Adipocyte (in vitro differentiated cells): Measurements from ENCODE around the gene BPIFB2.

Experiments
- DNase-seq: peaks from one replicate; pipeline ENCODE4 v3.0.0-alpha.2; 2015; ENCODE audit warnings: low read depth
- H3K27me3 ChIP-seq: replicated peaks from 2 replicates; pipeline ENCODE4 v1.7.0; 2013; ENCODE audit warnings: mild to moderate bottlenecking, low read length, moderate library complexity; ENCODE audit not compliant: control insufficient read depth, insufficient read depth
- H3K36me3 ChIP-seq: 2 replicates; pipeline ENCODE4 v1.7.0; 2013; ENCODE audit warnings: low read length, mild to moderate bottlenecking, moderate library complexity; ENCODE audit not compliant: control insufficient read depth, insufficient read depth, severe bottlenecking
- H3K4me1 ChIP-seq: 2 replicates; pipeline ENCODE4 v1.7.0; 2013; ENCODE audit warnings: mild to moderate bottlenecking, low read length, moderate library complexity; ENCODE audit not compliant: control insufficient read depth, insufficient read depth
- H3K4me3 ChIP-seq: 2 replicates; pipeline ENCODE4 v1.7.0; 2013; ENCODE audit warnings: mild to moderate bottlenecking, low read length, moderate library complexity
- H3K9ac ChIP-seq: 2 replicates; pipeline ENCODE4 v1.7.0; 2013; ENCODE audit warnings: mild to moderate bottlenecking, low read length, moderate library complexity
- H3K9me3 ChIP-seq: 2 replicates; pipeline ENCODE4 v1.7.0; 2013; ENCODE audit warnings: mild to moderate bottlenecking, low read length, moderate library complexity; ENCODE audit not compliant: control insufficient read depth

The BPIFB2 gene

DNA sequence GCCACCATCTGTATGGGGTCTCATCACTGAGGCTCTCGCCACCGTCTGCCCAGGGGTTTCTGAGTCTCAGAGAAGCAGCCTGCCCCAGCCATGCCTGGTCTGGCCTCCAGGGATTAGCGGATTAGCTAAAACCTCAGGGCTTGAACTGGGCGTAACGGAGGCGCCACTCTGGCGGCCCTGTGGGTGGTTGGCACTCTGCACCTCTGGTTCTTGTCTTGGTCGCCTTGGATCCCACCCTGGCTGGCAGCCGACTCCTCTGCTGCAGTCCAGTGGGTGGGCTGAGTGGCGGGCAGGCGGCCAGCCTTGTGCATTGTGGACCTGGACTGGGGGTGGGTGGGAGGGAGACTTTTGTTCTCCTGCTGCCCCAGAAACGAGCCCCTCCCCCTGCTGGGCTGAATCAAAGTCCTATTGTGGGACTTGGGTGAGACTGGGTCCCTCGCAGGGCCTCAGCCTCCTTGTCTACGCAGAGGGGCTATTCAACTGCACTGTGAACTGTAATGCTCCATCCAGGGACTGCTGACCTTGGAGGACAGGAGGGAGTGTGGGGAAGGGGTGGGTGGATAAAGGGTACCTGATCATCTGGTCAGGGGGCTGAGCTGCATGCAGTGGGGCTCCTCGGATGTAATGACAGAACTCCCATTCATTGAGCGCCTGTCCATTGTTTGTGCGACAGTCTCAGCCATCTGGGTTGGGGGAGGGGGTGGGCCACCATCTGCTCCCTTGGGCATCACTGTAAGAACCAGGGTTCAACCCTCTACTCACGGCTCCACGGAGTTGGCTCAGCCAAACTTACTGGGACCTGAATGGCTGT lies 27.2 kb upstream of the BPIFB2 start:
- Histone ChIP-seq H3K9me3 (peaks cover 5% of the 10 kb centered on the region), H3K4me1 (no peaks in the 10 kb centered on the region), H3K4me3 (no peak overlapping the region), H3K9ac (no peak overlapping the region), H3K27me3 (peaks cover 49% of the 10 kb centered on the region), H3K36me3 (no peaks in the 10 kb centered on the region)
- no peak for DNase-seq

DNA sequence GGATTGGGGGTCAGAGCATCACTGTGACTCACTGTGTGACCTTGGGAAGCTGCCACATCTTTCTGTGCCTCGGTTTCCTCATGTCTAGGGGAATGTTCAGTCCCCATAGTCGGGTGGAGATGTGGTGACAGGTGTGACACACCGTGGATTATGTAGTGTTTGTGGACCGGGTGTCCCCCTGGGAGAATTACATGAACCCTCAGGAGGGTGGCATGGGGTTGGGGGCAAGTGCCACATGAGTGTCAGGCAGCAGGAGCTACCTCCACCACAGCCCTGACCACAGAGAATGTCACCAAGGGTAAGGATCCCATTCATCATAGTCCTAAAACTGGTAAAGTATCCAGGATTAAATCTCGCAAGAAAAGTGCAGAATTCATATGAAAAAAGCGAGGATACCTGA lies 26.5 kb upstream of the BPIFB2 start:
- H3K4me3 ChIP-seq: no peak overlapping the region
- H3K27me3 ChIP-seq: peaks cover 55% of the 10 kb centered on the region
- H3K9ac ChIP-seq: no peak overlapping the region
- H3K36me3 ChIP-seq: no peaks in the 10 kb centered on the region
- DNase-seq: no peak
- H3K9me3 ChIP-seq: peaks cover 5% of the 10 kb centered on the region
- no peaks in the 10 kb centered on the region for H3K4me1 ChIP-seq

DNA sequence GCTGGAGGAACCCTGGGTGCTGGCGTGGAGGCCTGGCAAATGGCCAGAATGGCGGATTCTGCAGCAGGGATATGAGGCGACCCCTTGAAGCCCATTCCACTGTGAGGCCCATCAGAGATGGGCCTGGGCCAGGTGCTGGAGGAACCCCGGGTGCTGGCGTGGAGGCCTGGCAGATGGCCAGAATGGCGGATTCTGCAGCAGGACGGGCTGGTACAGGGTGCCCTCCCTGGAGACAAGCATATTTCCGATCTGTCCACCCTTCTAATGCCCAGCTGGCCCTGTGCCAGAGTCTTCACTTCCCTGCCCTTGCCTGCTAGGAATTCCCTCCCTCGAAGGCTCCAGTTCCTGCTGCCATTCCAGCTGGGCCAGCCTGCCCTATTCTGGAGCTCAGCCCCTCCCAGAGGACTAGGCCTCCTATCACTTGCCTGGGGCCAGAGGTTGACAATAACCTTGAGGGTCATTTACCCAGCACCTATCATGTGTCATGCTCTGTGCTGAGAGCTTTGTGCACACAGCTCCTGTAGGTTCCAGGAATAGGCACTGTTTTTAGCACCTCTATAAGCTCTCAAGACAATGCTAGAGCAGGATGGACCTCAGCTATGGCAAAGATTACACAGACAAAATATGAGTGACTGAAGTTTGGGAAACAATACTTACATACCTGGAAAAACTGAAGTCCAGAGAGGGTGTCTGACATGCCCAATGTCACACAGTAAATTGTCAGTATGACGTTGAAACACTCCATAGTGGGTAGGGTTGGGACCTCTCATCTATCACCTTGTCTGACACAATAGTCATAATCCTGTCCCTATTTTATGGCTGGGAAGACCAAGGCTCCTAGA lies 24.7 kb upstream of the BPIFB2 start:
- Histone ChIP-seq H3K27me3 (peaks cover 48% of the 10 kb centered on the region), H3K4me1 (no peaks in the 10 kb centered on the region), H3K9ac (no peak overlapping the region), H3K36me3 (no peaks in the 10 kb centered on the region), H3K9me3 (no peaks in the 10 kb centered on the region), H3K4me3 (no peak overlapping the region)
- DNase-seq: no peak

DNA sequence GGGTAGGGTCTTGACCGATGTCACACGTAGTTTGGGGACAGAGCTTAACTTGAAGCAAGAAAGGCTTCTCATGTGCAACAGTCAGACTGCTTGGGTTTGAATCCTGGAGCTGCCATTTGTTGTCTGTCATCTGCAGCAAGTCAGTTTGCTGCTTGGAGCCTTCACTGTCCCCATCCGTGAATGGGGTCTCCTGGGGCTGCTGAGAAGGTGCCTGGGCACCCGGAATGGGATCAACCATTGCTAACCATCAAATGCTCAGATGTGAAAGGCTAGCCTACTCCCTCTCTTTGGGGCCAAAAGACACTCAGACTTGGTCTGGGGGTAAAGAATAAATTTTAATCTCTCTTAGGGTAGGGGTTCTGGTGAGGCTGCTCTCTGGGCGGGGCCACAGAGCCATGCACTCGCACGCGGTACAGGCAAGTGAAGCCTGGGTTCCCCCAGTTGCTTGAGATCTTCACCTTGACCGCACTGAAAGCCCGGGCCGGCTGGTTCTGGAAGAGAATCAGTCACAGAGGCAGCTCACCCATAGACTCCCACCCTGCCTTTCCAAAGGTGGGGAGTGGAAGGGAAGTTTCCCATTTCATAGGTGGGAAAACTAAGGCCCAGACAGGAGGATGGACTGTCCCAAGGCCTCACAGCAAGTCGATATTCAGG lies 23.9 kb upstream of the BPIFB2 start:
- H3K27me3 ChIP-seq: peaks cover 44% of the 10 kb centered on the region
- DNase-seq: no peak
- no peaks in the 10 kb centered on the region for H3K4me1 ChIP-seq
- H3K9me3 ChIP-seq: no peaks in the 10 kb centered on the region
- H3K4me3 ChIP-seq: no peak overlapping the region
- H3K9ac ChIP-seq: no peak overlapping the region
- H3K36me3 ChIP-seq: no peaks in the 10 kb centered on the region

DNA sequence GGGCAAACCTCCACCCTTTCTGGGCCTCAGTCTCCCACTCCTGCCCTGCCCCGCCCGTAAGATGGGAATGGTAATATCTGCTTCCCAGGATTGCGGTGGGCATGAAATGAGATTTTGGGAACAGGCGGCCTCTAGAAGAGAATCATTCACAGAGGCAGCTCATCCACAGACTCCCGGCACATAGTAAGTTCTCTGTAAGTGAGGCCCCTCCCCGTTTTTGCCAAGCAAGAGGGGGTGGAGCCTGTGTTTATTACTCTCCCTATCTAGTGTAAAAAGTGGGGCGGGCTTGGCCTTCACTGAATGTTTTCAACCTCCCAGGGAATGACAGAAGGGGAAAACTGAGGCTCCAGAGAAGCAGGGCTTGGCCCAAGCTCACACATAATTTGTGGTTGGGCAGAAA lies 23.3 kb upstream of the BPIFB2 start:
- Histone ChIP-seq H3K9ac (no peak overlapping the region), H3K9me3 (no peaks in the 10 kb centered on the region), H3K27me3 (peaks cover 41% of the 10 kb centered on the region), H3K4me3 (no peak overlapping the region), H3K4me1 (no peaks in the 10 kb centered on the region), H3K36me3 (no peaks in the 10 kb centered on the region)
- DNase-seq: no peak

DNA sequence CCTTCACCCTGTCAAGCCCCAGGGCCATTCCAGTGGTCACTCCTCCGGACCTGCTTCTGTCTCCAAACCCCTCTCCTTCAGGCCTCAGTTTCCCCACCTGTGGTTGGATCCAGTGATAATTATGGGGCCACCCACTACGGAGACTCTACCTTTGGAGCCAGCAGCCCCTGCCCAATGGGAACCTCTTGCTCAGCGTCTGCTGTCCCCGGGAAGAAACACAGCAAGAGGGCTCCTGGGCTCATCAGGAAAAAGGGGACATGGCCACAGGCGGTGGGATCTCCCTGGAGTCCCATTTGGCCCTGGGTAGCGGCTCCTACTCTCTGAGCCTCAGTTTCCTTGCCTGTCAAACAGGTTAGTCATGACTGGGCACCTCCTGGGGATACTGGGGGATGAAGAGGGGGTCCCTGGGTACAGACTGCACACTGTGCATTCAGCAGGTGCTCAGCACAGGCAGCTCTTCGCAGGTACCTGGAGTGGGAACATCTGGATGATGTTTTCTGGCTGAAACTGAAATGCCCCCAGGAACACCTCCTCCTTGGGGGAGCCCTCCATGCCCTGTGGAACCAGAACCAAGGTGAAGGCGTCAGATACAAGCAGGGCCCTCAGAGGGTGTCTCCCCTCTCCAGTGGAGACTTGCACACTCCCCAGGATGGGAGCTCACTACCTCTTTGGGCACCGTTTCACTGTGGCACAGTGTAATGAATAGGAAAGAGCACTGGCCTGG lies 22.7 kb upstream of the BPIFB2 start:
- Histone ChIP-seq H3K9ac (no peak overlapping the region), H3K27me3 (peaks cover 39% of the 10 kb centered on the region), H3K9me3 (no peaks in the 10 kb centered on the region), H3K4me3 (no peak overlapping the region), H3K4me1 (no peaks in the 10 kb centered on the region), H3K36me3 (no peaks in the 10 kb centered on the region)
- no peak for DNase-seq

DNA sequence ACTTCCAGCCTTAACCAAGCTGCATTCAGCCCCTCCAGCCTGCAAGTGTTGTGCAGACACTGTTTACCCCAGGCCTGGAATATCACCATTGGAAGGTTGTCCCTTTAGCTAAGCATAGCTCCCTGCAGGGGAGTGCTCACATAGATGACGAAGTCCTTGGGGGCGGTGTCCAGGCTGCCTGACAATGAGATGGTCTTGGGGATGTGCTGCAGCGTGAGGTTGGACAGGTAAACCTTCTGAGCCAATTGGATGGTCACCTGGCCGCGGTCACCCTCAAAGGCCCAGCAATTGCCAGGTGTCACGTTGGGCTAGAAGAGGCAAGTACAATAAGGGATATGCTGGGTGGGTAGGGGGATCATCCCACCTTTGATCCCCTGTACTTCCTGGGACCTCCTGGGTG lies 21.9 kb upstream of the BPIFB2 start:
- Histone ChIP-seq H3K4me1 (no peaks in the 10 kb centered on the region), H3K27me3 (peaks cover 45% of the 10 kb centered on the region), H3K9ac (no peak overlapping the region), H3K9me3 (peaks cover 4% of the 10 kb centered on the region), H3K4me3 (no peak overlapping the region), H3K36me3 (no peaks in the 10 kb centered on the region)
- DNase-seq: no peak

DNA sequence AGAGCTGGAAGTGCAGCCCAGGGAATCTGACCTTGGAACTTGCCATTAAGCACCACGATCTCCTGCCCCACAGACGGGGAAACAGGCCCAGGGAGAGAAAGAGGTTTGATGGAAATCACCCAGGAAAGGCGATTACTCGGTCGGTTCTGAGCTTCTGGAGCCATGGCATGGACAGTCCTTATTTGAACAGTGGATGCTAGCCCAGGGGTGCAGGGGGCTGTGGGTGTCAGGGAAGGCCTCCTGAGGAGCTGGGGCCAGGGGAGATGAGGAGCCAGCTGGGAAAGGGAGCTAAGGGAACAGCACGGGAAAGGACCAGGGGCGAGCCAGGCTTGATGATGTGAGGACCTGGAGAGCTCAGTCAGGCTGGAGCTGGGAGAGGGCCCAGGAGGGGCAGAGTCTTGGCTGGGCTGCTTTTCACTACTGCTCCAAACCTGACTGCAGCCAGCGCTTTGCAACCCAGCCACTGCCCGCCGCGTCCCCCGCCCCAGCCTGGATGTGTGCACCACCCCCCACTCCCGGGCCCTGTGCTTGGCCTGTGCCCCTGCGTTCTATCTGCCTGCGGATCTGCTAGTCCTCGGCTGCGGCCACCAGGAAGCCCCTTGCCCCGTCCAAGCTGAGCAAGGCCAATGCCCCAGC lies 21.1 kb upstream of the BPIFB2 start:
- Histone ChIP-seq H3K4me1 (no peaks in the 10 kb centered on the region), H3K4me3 (no peak overlapping the region), H3K27me3 (peaks cover 48% of the 10 kb centered on the region), H3K9me3 (peaks cover 7% of the 10 kb centered on the region), H3K36me3 (no peaks in the 10 kb centered on the region), H3K9ac (no peak overlapping the region)
- DNase-seq: no peak

DNA sequence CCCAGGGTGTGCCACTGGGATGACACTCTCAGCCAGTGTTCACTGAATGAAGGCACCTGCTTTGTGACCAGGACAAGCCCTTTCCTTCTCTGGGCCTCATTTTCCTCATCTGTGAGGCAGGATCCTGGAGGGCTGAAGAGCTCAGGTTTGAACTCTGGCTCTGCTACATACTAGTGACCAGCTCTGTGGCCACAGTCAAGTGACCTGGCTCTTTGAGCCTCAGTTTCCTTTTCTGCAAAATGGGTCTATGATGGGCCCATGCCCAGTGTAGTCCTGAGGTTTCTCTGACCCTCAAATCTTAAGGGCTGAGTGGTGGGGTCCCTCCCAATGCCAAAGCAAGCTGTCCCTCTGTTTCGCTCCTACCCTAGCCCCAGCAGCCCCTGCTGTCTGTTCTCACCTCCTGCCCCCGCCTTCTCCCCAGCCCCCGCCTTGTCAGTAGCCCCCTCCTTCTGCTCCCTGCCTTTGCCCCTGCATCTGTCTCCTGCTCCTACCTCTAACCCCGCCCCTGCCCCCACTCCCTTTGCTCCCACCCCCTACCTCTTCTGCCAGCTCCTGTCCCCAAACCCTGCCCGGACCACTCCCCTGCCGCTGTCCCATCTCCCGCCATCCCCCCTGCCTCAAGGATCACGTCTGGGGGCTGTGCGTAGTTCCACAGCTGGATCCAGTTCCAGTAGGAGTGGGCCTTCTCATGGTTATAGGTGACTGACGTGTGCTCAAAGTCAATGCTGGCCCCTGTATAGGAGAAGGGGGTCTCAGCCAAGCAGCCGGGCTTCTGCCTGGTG lies 20.3 kb upstream of the BPIFB2 start:
- Histone ChIP-seq H3K9ac (no peak overlapping the region), H3K4me1 (no peaks in the 10 kb centered on the region), H3K4me3 (no peak overlapping the region), H3K36me3 (no peaks in the 10 kb centered on the region), H3K27me3 (peaks cover 53% of the 10 kb centered on the region), H3K9me3 (peaks cover 7% of the 10 kb centered on the region)
- no peak for DNase-seq

DNA sequence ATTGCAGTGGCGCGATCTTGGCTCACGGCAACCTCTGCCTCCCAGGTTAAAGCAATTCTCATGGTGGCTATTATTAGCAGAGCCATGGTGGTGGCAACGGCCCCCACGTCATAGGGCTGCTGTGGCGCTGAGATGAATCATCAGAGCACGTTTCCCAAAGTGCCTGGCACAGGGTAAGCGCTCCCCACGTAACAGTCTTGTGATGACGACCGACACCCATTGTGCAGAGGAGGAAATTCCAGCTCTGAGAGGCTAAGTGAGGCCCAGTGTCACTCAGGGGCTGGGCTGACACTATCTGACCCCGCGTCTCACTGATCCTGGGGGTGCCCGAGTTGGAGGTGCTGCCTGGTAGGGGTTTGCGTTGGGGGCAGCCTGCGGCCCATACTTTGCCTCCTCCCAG lies 19.5 kb upstream of the BPIFB2 start:
- H3K4me3 ChIP-seq: no peak overlapping the region
- H3K9ac ChIP-seq: no peak overlapping the region
- DNase-seq: no peak
- peaks cover 7% of the 10 kb centered on the region for H3K9me3 ChIP-seq
- peaks cover 50% of the 10 kb centered on the region for H3K27me3 ChIP-seq
- H3K36me3 ChIP-seq: no peaks in the 10 kb centered on the region
- no peaks in the 10 kb centered on the region for H3K4me1 ChIP-seq
